ENCODE results near the gene ADNP.
"Not testable (repeated sequence)": the region's sequence is repeated elsewhere in the genome, so short reads cannot be mapped to it uniquely, and the experiment has no call there.

The ADNP gene

GRCh38 chr20:50931306-50932015, at the start of gene ADNP:
Gene ADNP, minus strand, starts transcription at chr20:50931437. Its CDS starts 27,441 bp downstream, at chr20:50903996.
- peak; percentile 92 for DNase-seq

GRCh38 chr20:50980071-50980681, 48.9 kb upstream of the ADNP start:
- DNase-seq = no peak

GRCh38 chr20:50978533-50978932, 47.3 kb upstream of the ADNP start:
- not testable (repeated sequence) for DNase-seq

- DNase-seq = no peak
Observed at GRCh38 chr20:50977066-50978021, 46.1 kb upstream of the ADNP start.

GRCh38 chr20:50975701-50976330, 44.6 kb upstream of the ADNP start:
- DNase-seq = no peak

GRCh38 chr20:50969912-50970311, 38.7 kb upstream of the ADNP start:
- DNase-seq = no peak

GRCh38 chr20:50969435-50969834, 38.2 kb upstream of the ADNP start:
- DNase-seq = no peak

GRCh38 chr20:50968289-50968688, 37.1 kb upstream of the ADNP start:
- DNase-seq = no peak

- no peak for DNase-seq
Observed at GRCh38 chr20:50967586-50967985, 36.3 kb upstream of the ADNP start.

GRCh38 chr20:50959543-50960126, 28.4 kb upstream of the ADNP start:
- no peak for DNase-seq

GRCh38 chr20:50958615-50959542, 27.6 kb upstream of the ADNP start, which contains the start of gene MOCS3:
Gene MOCS3, plus strand, starts transcription at chr20:50958818. Its CDS starts 25 bp downstream, at chr20:50958843.
- peak; percentile 87 for DNase-seq

GRCh38 chr20:50957798-50958614, 26.8 kb upstream of the ADNP start, which contains the start of gene DPM1:
Gene DPM1, minus strand, starts transcription at chr20:50958532. Its CDS starts 9 bp downstream, at chr20:50958523.
- DNase-seq = peak; percentile 87

- no peak for DNase-seq
Observed at GRCh38 chr20:50957276-50957675, 26.0 kb upstream of the ADNP start.

- no peak for DNase-seq
Observed at GRCh38 chr20:50953821-50954220, 22.6 kb upstream of the ADNP start.

GRCh38 chr20:50953196-50953595, 22.0 kb upstream of the ADNP start:
- no peak for DNase-seq

GRCh38 chr20:50948132-50948785, 17.0 kb upstream of the ADNP start:
- no peak for DNase-seq

GRCh38 chr20:50943069-50943468, 11.8 kb upstream of the ADNP start:
- DNase-seq = no peak

GRCh38 chr20:50933589-50933988, 2.4 kb upstream of the ADNP start:
- no peak for DNase-seq

- no peak for DNase-seq
Observed at GRCh38 chr20:50932691-50933280, 1.5 kb upstream of the ADNP start.
